DND-41 (cell line): Measurements from ENCODE around the gene SGSH.

Source experiments
- CTCF ChIP-seq: IDR thresholded peaks from 2 replicates; pipeline ENCODE4 v1.5.1; 2012; ENCODE audit warnings: borderline replicate concordance, low read length, moderate library complexity, mild to moderate bottlenecking; ENCODE audit not compliant: poor library complexity, severe bottlenecking; ENCODE audit errors: extremely low read depth
- EZH2 ChIP-seq: IDR thresholded peaks from 3 replicates; pipeline ENCODE4 v1.6.1; 2012; ENCODE audit warnings: borderline replicate concordance, low read depth, mild to moderate bottlenecking, moderate library complexity, low read length, inconsistent platforms; ENCODE audit not compliant: severe bottlenecking

- TF ChIP-seq CTCF (no peak), EZH2 (no peak)
These were observed 9.6 kb downstream of the SGSH start for GRCh38 chr17:80210348-80211108.
